ENCODE data around the gene PPARD. TPM values are rescaled to one million over a fixed set of nuclear protein-coding genes. Genes with fewer than 3 reads are reported as not detected.

PPARD gene
- total RNA-seq, 4 donors from 2014 or later: 24.8 to 67.9 (median 45.4) TPM

GRCh38 chr6:35475573-35475972 lies 133.2 kb downstream of the PPARD start:
- TF ChIP-seq CTCF (IDR thresholded peaks at IDR 0.05): no peak
- TF ChIP-seq POLR2A (IDR thresholded peaks at IDR 0.05): no peak
- no peaks in the 10 kb centered on the region for H3K27me3 ChIP-seq
- peaks cover 0 to 22% (median 0%) of the 10 kb centered on the region in 4 donors for H3K4me1 ChIP-seq
- H3K4me3 ChIP-seq: no peak overlapping the region
- H3K9me3 ChIP-seq: no peaks in the 10 kb centered on the region
- no peak for DNase-seq
- peaks cover 0 to 88% (median 0%) of the 10 kb centered on the region in 3 donors for H3K36me3 ChIP-seq
- H3K27ac ChIP-seq: no peak overlapping the region

GRCh38 chr6:35476004-35476403 lies 133.6 kb downstream of the PPARD start:
- no peaks in the 10 kb centered on the region for H3K9me3 ChIP-seq
- peaks cover 0 to 18% (median 0%) of the 10 kb centered on the region in 4 donors for H3K4me1 ChIP-seq
- DNase-seq: no peak
- no peak for TF ChIP-seq CTCF (IDR thresholded peaks at IDR 0.05)
- no peak for TF ChIP-seq POLR2A (IDR thresholded peaks at IDR 0.05)
- H3K4me3 ChIP-seq: no peak overlapping the region
- no peak overlapping the region for H3K27ac ChIP-seq
- no peaks in the 10 kb centered on the region for H3K27me3 ChIP-seq
- peaks cover 0 to 84% (median 0%) of the 10 kb centered on the region in 3 donors for H3K36me3 ChIP-seq

- TF ChIP-seq POLR2A (IDR thresholded peaks at IDR 0.05) (no peak), CTCF (IDR thresholded peaks at IDR 0.05) (no peak)
- H3K4me1 ChIP-seq: peaks cover 0 to 11% (median 0%) of the 10 kb centered on the region in 4 donors
- H3K9me3 ChIP-seq: no peaks in the 10 kb centered on the region
- DNase-seq: no peak
- no peak overlapping the region for H3K27ac ChIP-seq
- H3K36me3 ChIP-seq: peaks cover 0 to 80% (median 0%) of the 10 kb centered on the region in 3 donors
- H3K27me3 ChIP-seq: no peaks in the 10 kb centered on the region
- H3K4me3 ChIP-seq: no peak overlapping the region
Measured at GRCh38 chr6:35477028-35477427, 134.7 kb downstream of the PPARD start.

Small RNA genes within 50 kb of the gene (small RNA-seq; reads per million reads assigned to genes)
- gene MIR7111: 0 reads per million in 2 donors

Other genes starting within 250 kb of the PPARD start
- gene TCP11, start 201.2 kb upstream of the PPARD start, total RNA-seq: not detected
- not detected for gene SCUBE3, start 128.6 kb upstream of the PPARD start, total RNA-seq
- gene ZNF76, start 82.8 kb upstream of the PPARD start, total RNA-seq: 100 to 1,000 TPM in 1 of 4 donors, 10 to 100 TPM in 3; 26.3 to 182 (median 54.8) TPM
- 10 to 100 TPM; 11.0 to 85.8 (median 21.5) TPM for gene DEF6, start 44.7 kb upstream of the PPARD start, total RNA-seq
- 1 to 10 TPM; 1.8 to 7.4 (median 4.2) TPM for gene FANCE, start 109.8 kb downstream of the PPARD start, total RNA-seq
- 1,000 to 10,000 TPM in 1 of 4 donors, 100 to 1,000 TPM in 3; 347 to 1,065 (median 530) TPM for gene RPL10A, start 125.8 kb downstream of the PPARD start, total RNA-seq
- 10 to 100 TPM; 10.7 to 32.9 (median 27.4) TPM for gene TEAD3, start 154.5 kb downstream of the PPARD start, total RNA-seq
- not detected for gene TULP1, start 170.3 kb downstream of the PPARD start, total RNA-seq

Measured in Peyer's patch (tissue), 4 donors.